CD14-positive monocyte (primary cell): ENCODE measurements around the gene CD247. TPM values are rescaled to one million over a fixed set of nuclear protein-coding genes. Genes with fewer than 3 reads are reported as not detected.

Experiments used
- DNase-seq, 3 donors: peaks; one replicate each; pipeline ENCODE4 v3.0.0-alpha.2; 2011 to 2022
- H2AFZ ChIP-seq: 2 replicates; pipeline ENCODE4 v1.6.0; 2012; ENCODE audit warnings: mild to moderate bottlenecking, low read depth, low read length, inconsistent platforms; ENCODE audit not compliant: insufficient read depth, poor library complexity, severe bottlenecking
- H3K27ac ChIP-seq, 2 donors: 1 replicate in 1 of 2; 2 replicates in 1 of 2; pipeline ENCODE4 v1.5.1; 2012 to 2013; ENCODE audit warnings: low read length in 2 of 2, control low read depth in 1 of 2, inconsistent platforms in 1 of 2, low read depth in 1 of 2, mild to moderate bottlenecking in 1 of 2
- H3K27me3 ChIP-seq, 2 donors: one replicate each; pipeline versions ENCODE4 v1.6.0 to v1.6.1; 2011 to 2013; ENCODE audit warnings: low read length in 2 of 2; ENCODE audit not compliant: control insufficient read depth in 2 of 2, insufficient read depth in 2 of 2
- H3K36me3 ChIP-seq, 2 donors: replicated peaks in 1 of 2; 1 replicate in 1 of 2; 2 replicates in 1 of 2; pipeline versions ENCODE4 v1.5.1 to v1.6.1; 2012 to 2013; ENCODE audit warnings: low read length in 2 of 2, control low read depth in 1 of 2, inconsistent platforms in 1 of 2, mild to moderate bottlenecking in 1 of 2; ENCODE audit not compliant: insufficient read depth in 2 of 2, control insufficient read depth in 1 of 2
- H3K4me1 ChIP-seq, 2 donors: 1 replicate in 1 of 2; 2 replicates in 1 of 2; pipeline versions ENCODE4 v1.5.1 to v1.6.1; 2012 to 2013; ENCODE audit warnings: low read length in 2 of 2, control low read depth in 1 of 2, inconsistent platforms in 1 of 2, mild to moderate bottlenecking in 1 of 2, moderate library complexity in 1 of 2; ENCODE audit not compliant: insufficient read depth in 2 of 2, control insufficient read depth in 1 of 2
- H3K4me2 ChIP-seq: replicated peaks from 2 replicates; pipeline ENCODE3; 2012; ENCODE audit warnings: low read length, moderate library complexity, mild to moderate bottlenecking; ENCODE audit not compliant: poor library complexity, severe bottlenecking; ENCODE audit errors: extremely low read depth
- H3K4me3 ChIP-seq, 3 experiments: fragments of 200-600 bp in 1 of 3; sonication (generic) in 1 of 3; replicated peaks in 1 of 3; 1 replicate in 2 of 3; 2 replicates in 1 of 3; pipeline ENCODE4 v1.5.1; 2011 to 2013; ENCODE audit warnings: low read length in 3 of 3, mild to moderate bottlenecking in 3 of 3, control low read depth in 2 of 3, low read depth in 2 of 3, inconsistent platforms in 1 of 3, moderate library complexity in 1 of 3
- H3K79me2 ChIP-seq: 2 replicates; pipeline ENCODE4 v1.6.0; 2012; ENCODE audit warnings: mild to moderate bottlenecking, control low read depth, inconsistent platforms, low read length, moderate library complexity; ENCODE audit not compliant: insufficient read depth
- H3K9ac ChIP-seq: 2 replicates; pipeline ENCODE4 v1.6.0; 2017; ENCODE audit warnings: low read length, mild to moderate bottlenecking; ENCODE audit not compliant: insufficient read depth, poor library complexity, severe bottlenecking
- H3K9me3 ChIP-seq, 2 donors: replicated peaks in 1 of 2; 1 replicate in 1 of 2; 2 replicates in 1 of 2; pipeline versions ENCODE4 v1.5.1 to v1.6.1; 2012 to 2013; ENCODE audit warnings: low read length in 2 of 2, control low read depth in 1 of 2; ENCODE audit not compliant: control insufficient read depth in 1 of 2, insufficient read depth in 1 of 2
- H4K20me1 ChIP-seq: 2 replicates; pipeline ENCODE4 v1.6.0; 2012; ENCODE audit warnings: mild to moderate bottlenecking, low read length, control low read depth, moderate library complexity; ENCODE audit not compliant: insufficient read depth
- H3K27ac Mint-ChIP-seq, 7 donors: one replicate each; pipeline ENCODE4 v1.8.0; 2020; ENCODE audit warnings: mild to moderate bottlenecking in 7 of 7, mixed read lengths in 7 of 7, moderate library complexity in 6 of 7, inconsistent platforms in 2 of 7
- H3K27me3 Mint-ChIP-seq, 3 donors: one replicate each; pipeline ENCODE4 v1.8.0; 2021 to 2022; ENCODE audit warnings: low read depth in 3 of 3, mild to moderate bottlenecking in 3 of 3, mixed read lengths in 3 of 3, moderate library complexity in 3 of 3, inconsistent platforms in 1 of 3
- H3K36me3 Mint-ChIP-seq, 2 donors: one replicate each; pipeline ENCODE4 v1.8.0; 2020; ENCODE audit warnings: mixed read lengths in 2 of 2, inconsistent platforms in 1 of 2, mild to moderate bottlenecking in 1 of 2
- H3K4me1 Mint-ChIP-seq: one replicate; pipeline ENCODE4 v1.8.0; 2020; ENCODE audit warnings: mild to moderate bottlenecking, mixed read lengths
- H3K4me3 Mint-ChIP-seq, 2 donors: one replicate each; pipeline ENCODE4 v1.8.0; 2020; ENCODE audit warnings: mild to moderate bottlenecking in 2 of 2, mixed read lengths in 2 of 2, moderate library complexity in 1 of 2
- H3K9me3 Mint-ChIP-seq, 7 donors: one replicate each; pipeline ENCODE4 v1.8.0; 2020 to 2022; ENCODE audit warnings: mixed read lengths in 7 of 7, mild to moderate bottlenecking in 6 of 7, moderate library complexity in 6 of 7, inconsistent platforms in 2 of 7
- WGBS: methylation state at CpG from one replicate; pipeline ENCODE4 v1.1.5; 2013; ENCODE audit warnings: missing lambda C conversion rate; ENCODE audit not compliant: insufficient coverage; 5-methylcytosine and 5-hydroxymethylcytosine counted together
- intact Hi-C, 2 donors: fragments of 100-400 bp; cut with micrococcal nuclease; formaldehyde crosslinking; loops; one replicate each; pipeline versions ENCODE4 v1.15.0 to v1.15.1; 2023
- polyA plus RNA-seq, 3 donors: library from polyadenylated mRNA; depleted of rRNA in 1 of 3; unstranded in 2 of 3; stranded (reverse) in 1 of 3; fragments of 300-500 nt in 2 of 3; fragments of >200 nt in 1 of 3; fragmentation: Illumina TruSeq in 2 of 3; gene quantifications; 1 replicate in 2 of 3; 2 replicates in 1 of 3; pipeline ENCODE4 v1.2.3, GENCODE V29; 2012 to 2021
- TF ChIP-seq, protein P1 (sequence below): fragments of 200-600 bp; IDR thresholded peaks from one replicate; pipeline ENCODE4 v1.8.0; 2022; ENCODE audit warnings: antibody characterized with exemption, mild to moderate bottlenecking

CD247 gene
- polyA plus RNA-seq, 3 donors = 0.29 to 1.8 (median 1.6) TPM

DNA sequence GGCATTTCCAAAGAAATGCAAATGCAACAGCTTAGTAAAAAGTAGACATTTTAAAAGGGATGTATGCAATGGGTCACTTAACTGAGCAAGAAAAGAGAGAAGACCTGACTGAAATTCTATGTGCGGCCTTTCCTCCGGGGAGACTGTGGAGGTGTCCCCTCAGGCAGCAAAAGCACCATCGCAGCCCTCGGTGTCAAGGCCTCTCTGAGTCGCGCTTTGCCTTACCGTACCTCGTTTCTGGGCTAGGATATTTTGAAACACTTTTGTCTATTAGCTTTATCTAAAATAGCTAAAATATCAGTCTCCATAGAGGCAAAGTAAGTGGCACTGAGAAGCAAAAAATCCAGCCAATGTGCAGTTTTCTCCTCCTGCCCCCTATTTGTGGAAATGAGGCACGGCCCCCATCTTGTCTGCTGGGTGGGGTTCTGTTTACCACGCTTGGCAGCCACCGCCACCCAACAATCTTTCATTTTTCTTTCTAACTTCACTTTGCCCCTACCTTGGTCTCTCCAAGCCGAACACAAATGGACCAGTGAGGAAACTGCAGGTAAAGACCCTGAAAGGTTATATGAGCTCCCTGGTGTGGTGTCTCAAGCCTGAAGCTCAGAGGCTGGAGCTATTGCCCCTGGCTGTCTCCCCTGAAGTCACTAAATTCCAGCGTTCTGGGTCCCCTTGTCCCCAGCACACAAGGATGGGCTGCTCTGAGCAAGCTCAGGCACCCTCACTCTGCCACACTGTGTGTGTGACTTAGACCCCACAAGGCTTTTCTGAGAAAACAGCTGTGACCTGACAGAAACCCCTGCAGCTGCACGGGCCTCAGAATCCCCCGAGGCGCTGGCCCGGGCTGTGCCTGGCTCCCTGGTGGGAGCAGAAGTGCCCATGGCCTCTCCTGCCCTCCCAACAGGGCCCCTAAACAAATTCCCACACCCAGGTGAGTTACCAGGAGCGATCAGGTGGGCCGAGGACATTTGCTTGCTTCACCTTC is 1.6 kb downstream of the CD247 start:
- Histone ChIP-seq H3K36me3 (no peaks in the 10 kb centered on the region), H3K27me3 (no peaks in the 10 kb centered on the region), H3K9ac (no peak overlapping the region), H3K27ac (no peak overlapping the region), H3K79me2 (no peaks in the 10 kb centered on the region), H3K9me3 (no peaks in the 10 kb centered on the region), H3K4me3 (no peak overlapping the region), H4K20me1 (no peaks in the 10 kb centered on the region), H3K4me2 (no peak overlapping the region), H3K4me1 (no peaks in the 10 kb centered on the region), H2AFZ (no peak overlapping the region)
- WGBS = 93% methylated on average over 12 of the region's 19 CpGs
- Mint-ChIP-seq H3K27ac (peak overlapping the region in 1 of 7 donors; percentile 51), H3K4me1 (no peaks in the 10 kb centered on the region), H3K36me3 (no peaks in the 10 kb centered on the region), H3K27me3 (peaks cover 0 to 3% (median 3%) of the 10 kb centered on the region in 3 donors), H3K4me3 (peak overlapping the region in 1 of 2 donors; percentile 42), H3K9me3 (no peaks in the 10 kb centered on the region)
- TF ChIP-seq, protein P1, sequence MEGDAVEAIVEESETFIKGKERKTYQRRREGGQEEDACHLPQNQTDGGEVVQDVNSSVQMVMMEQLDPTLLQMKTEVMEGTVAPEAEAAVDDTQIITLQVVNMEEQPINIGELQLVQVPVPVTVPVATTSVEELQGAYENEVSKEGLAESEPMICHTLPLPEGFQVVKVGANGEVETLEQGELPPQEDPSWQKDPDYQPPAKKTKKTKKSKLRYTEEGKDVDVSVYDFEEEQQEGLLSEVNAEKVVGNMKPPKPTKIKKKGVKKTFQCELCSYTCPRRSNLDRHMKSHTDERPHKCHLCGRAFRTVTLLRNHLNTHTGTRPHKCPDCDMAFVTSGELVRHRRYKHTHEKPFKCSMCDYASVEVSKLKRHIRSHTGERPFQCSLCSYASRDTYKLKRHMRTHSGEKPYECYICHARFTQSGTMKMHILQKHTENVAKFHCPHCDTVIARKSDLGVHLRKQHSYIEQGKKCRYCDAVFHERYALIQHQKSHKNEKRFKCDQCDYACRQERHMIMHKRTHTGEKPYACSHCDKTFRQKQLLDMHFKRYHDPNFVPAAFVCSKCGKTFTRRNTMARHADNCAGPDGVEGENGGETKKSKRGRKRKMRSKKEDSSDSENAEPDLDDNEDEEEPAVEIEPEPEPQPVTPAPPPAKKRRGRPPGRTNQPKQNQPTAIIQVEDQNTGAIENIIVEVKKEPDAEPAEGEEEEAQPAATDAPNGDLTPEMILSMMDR = no peak
- no peak for DNase-seq
- intact Hi-C loops = no loop called here

DNA sequence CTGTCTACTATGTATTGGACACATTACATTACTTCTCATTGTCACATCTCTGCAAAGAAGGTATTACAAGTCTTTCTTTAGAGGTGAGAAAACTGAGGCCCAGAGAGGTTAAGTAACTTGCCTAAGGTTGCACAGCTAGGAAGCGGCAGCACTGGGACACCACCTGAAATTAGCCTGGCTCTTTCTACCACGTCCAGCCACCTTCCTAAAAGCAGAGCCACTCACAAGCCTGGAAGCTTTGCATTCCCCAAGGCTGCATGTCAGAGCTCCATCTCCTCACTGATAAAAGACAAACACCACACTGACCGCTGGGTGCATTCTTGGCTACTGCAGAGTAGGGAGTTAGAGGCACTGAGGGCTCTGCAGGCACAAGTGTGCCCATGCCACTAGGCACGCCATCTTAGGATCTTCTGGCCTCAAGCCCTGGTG is 2.4 kb downstream of the CD247 start:
- Histone ChIP-seq H3K27me3 (no peaks in the 10 kb centered on the region), H3K27ac (no peak overlapping the region), H3K9ac (no peak overlapping the region), H3K36me3 (no peaks in the 10 kb centered on the region), H3K4me1 (no peaks in the 10 kb centered on the region), H3K4me3 (no peak overlapping the region), H3K4me2 (no peak overlapping the region), H4K20me1 (no peaks in the 10 kb centered on the region), H3K79me2 (no peaks in the 10 kb centered on the region), H2AFZ (no peak overlapping the region), H3K9me3 (no peaks in the 10 kb centered on the region)
- no peak for DNase-seq
- no peaks in the 10 kb centered on the region for H3K9me3 Mint-ChIP-seq
- WGBS = no CpG with 5 or more reads among the region's 4 CpGs
- intact Hi-C loops = no loop called here
- TF ChIP-seq, protein P1 = no peak
- peaks cover 0 to 3% (median 3%) of the 10 kb centered on the region in 3 donors for H3K27me3 Mint-ChIP-seq
- H3K4me1 Mint-ChIP-seq = no peaks in the 10 kb centered on the region
- no peaks in the 10 kb centered on the region for H3K36me3 Mint-ChIP-seq
- no peak overlapping the region for H3K4me3 Mint-ChIP-seq
- H3K27ac Mint-ChIP-seq = peak overlapping the region in 1 of 7 donors; percentile 51
